Epithelial cell of proximal tubule (primary cell): ENCODE measurements around the gene PPP2R2C. TPM values are rescaled to one million over a fixed set of nuclear protein-coding genes. Genes with fewer than 3 reads are reported as not detected.

ENCODE experiments used
- DNase-seq: peaks from one replicate; pipeline ENCODE4 v3.0.0-alpha.2; 2011; ENCODE audit warnings: low read depth
- H3K4me3 ChIP-seq: 2 replicates; pipeline ENCODE4 v1.5.1; 2011; ENCODE audit warnings: low read depth, mild to moderate bottlenecking, low read length
- total RNA-seq: library from RNA; depleted of rRNA; stranded (reverse); fragments of >200 nt; gene quantifications from 2 replicates; pipeline ENCODE4 v1.2.3, GENCODE V29; 2015
- TF ChIP-seq, protein P1 (sequence below): conservative IDR thresholded peaks from 2 replicates; pipeline ENCODE4 v1.5.1; 2012; ENCODE audit warnings: low read depth, mild to moderate bottlenecking, low read length

PPP2R2C gene
- not detected in 2 replicates for total RNA-seq

DNA sequence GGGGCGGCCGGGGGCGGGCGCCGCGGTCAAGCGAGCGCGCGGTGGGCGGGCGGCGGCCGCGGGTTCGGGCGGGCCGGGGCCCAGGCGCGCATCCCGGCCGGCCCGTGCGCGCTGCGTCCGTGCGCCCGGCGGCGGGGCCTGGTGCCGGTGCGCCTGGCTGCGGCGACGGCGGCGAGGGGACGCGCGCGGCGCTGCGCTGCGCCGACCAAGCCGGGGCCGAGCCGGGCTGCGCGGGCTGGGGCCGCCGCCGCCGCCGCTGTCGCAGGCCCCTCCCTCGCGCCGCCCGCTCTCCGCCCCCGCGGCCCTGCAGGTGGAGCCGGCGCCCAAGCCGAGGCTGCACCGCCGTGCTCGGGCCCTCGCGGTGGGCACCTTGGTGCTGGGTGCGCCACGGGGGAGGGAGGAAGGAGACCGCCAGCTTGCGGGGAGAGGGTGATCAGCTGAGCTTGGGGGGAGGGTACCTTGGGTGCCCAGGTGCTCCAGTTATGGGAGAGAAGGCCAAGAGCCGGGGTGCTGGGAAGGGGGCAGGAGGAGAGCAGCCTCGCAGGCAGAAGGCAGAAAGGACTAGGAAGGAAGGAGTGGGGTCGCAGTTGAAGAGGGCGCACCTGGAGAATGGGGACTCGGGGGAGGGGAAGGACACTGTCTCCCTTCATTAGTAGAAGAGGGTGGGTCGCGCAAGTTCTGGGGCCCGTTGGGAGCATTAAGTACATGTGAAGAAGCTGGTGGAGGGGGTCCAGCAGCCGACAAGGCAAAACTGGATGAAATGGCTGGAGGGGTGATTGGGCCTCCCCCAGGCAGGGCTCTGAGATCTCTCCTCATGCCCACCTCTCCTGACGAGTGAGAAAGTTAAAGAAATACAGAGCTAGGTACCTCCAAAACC is at the start of gene PPP2R2C:
TSS of gene PPP2R2C (minus strand) at position 228 of the 877 bp plus-strand sequence. CDS start 385 bp downstream, outside the sequence.
- TF ChIP-seq, protein P1, sequence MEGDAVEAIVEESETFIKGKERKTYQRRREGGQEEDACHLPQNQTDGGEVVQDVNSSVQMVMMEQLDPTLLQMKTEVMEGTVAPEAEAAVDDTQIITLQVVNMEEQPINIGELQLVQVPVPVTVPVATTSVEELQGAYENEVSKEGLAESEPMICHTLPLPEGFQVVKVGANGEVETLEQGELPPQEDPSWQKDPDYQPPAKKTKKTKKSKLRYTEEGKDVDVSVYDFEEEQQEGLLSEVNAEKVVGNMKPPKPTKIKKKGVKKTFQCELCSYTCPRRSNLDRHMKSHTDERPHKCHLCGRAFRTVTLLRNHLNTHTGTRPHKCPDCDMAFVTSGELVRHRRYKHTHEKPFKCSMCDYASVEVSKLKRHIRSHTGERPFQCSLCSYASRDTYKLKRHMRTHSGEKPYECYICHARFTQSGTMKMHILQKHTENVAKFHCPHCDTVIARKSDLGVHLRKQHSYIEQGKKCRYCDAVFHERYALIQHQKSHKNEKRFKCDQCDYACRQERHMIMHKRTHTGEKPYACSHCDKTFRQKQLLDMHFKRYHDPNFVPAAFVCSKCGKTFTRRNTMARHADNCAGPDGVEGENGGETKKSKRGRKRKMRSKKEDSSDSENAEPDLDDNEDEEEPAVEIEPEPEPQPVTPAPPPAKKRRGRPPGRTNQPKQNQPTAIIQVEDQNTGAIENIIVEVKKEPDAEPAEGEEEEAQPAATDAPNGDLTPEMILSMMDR = no peak
- DNase-seq = no peak
- H3K4me3 ChIP-seq = no peak within 1 kb of the TSS

DNA sequence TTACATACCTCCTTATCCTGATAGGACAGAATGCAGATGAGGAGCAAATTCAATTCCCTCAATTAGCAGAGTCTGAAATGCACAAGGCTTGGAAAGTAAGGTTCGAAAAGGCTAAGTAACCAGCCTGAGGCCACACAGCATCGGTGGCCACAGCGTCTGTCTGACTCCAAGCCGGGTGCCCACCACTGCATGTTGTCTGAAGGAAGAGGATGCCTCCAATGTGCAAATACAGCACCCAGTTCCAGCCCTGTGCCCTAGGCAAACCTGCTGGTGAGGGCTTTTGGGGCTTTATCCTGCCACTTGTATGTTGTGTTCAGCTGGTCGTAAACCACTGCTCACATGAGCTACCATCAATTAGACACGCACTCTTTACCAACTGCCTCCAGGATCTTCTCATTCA is 48.6 kb upstream of the PPP2R2C start:
- TF ChIP-seq, protein P1 = no peak
- DNase-seq = no peak
- no peak overlapping the region for H3K4me3 ChIP-seq

DNA sequence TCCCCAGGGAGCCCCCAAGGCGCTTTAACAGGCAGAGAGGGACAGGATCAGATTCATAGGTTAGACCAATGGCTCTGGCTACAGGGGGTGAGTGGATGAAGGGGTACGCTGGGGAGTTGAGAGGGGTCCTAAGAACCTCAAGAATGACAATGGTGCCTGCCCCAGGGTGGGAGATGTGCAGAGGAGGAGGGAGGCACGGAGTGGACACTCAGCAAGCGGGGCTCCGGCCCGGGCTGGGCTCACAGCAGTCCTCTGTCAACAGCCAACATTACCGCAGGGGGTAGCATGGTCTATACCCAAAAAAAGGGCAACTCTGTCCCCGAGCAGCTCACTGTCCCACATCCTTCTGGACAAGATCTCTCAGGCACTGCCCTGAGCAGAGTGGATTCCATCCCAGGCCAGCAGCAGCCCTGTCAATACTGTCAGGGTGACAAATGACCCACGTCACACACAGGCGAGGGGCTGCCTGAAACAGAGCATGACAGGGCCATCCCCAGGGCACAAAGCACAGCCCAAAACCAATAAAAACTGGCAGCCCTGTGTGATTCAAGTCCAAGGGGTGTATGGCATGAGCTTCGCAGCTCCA is 47.7 kb upstream of the PPP2R2C start:
- no peak overlapping the region for H3K4me3 ChIP-seq
- TF ChIP-seq, protein P1 = no peak
- DNase-seq = no peak

DNA sequence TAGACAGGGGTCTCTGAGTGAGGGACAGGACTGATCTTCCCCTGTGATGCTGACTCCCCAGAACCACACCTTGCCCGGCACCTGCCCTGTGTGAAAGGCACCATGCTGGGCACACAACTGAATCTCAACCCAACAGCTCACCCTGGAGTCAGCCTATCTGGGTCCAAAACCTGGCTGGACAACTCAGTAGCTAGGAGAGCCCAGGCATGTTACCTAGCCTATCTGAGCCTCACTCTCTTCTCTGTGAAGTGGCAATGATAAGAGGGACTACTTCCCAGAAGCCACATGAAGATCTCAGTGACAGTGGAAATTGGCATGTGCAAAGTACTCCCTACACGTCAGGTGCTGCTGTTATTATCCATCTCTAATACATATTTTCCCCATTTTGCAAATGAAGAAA is 44.8 kb upstream of the PPP2R2C start:
- DNase-seq = no peak
- TF ChIP-seq, protein P1 = no peak
- H3K4me3 ChIP-seq = no peak overlapping the region

DNA sequence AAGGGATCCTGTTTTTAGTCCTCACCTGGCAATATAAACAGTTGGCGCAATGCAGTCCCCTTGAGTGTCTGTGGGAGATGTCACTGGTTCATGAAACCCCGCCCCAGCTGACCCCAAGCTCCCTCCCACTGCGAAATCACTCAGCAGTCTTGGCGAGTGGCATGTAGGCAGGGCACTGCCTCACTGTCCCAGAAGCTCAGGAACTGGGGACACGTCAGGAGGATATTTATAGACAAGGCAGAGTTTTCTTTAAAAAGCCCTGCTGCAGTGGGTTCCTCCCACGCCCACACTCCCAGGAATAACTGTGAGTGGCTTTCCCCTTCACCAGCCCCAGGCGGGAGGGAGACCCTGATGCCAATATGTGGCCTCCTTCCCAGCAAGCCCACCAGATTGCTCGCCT is 44.3 kb upstream of the PPP2R2C start:
- TF ChIP-seq, protein P1 = no peak
- DNase-seq = no peak
- no peak overlapping the region for H3K4me3 ChIP-seq

DNA sequence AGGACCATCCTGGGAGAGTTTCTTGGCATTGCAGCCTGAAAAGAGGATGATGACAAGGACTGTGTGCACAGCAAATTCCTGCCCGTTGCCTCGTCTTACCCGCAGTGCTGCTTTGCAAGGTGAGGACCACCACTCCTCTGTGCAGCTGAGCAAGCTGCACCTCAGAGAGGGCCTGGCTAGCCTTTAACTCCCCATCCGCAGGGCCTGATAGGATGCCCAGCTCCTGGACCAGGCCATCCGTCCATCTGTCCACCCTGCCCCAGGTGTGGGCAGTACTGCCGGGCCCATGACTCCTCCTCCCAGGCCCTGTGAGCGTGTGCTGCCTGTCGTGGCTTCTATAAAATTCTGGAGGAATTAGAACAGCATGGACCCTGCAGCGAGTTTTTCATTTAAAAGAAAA is 43.9 kb upstream of the PPP2R2C start:
- DNase-seq = no peak
- TF ChIP-seq, protein P1 = no peak
- H3K4me3 ChIP-seq = no peak overlapping the region
